Measurements from ENCODE around the gene CALHM5. TPM values are rescaled to one million over a fixed set of nuclear protein-coding genes. Genes with fewer than 3 reads are reported as not detected.

Gene CALHM5
- total RNA-seq, 1 experiment from 2014 or later, result 0.05 TPM

DNA sequence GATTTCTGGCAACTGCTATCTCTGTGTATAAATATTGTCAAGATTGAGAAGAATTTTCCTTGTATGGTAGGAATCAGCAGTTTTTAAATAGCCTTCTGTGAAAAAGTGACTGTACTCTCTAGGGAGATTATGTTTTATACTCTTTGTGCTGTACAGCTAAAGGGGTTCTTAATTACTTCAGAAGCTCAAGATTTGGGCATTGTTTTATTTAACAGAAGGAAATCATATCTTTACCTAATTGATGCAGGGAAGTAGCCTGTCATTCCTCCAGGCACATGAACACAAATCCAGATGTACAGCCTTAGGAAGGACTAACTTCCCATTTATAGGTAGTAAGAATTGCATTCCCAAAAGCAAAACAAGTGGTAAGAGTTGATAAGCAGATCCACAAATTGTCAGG, 1.3 kb downstream of the CALHM5 start:
- Histone ChIP-seq H3K9me2 (ENCODE audit: insufficient read depth) (no peaks in the 10 kb centered on the region), H3K4me2 (ENCODE audit: low read length) (no peak overlapping the region), H3K9me3 (ENCODE audit: control insufficient read depth in 1 of 2, insufficient read depth in 1 of 2, low read depth in 1 of 2, low read length in 2 of 2) (no peaks in the 10 kb centered on the region), H4K20me1 (ENCODE audit: insufficient read depth) (no peaks in the 10 kb centered on the region), H3K27ac (ENCODE audit: low read depth, low read length) (no peak overlapping the region), H3K4me1 (ENCODE audit: control insufficient read depth in 1 of 2, insufficient read depth in 2 of 2, low read length in 2 of 2) (peaks cover 0 to 9% of the 10 kb centered on the region in 2 experiments; a peak in 2 of 4 replicates), H3K4me3 (replicated peaks in 1 of 2; ENCODE audit: low read depth in 1 of 2, low read length in 2 of 2) (no peak overlapping the region), H3K79me2 (ENCODE audit: insufficient read depth, low read length) (no peaks in the 10 kb centered on the region), H2AFZ (ENCODE audit: low read depth, low read length, poor library complexity, severe bottlenecking) (peak overlapping the region; percentile 97), H3K9ac (ENCODE audit: low read length) (no peak overlapping the region), H3K27me3 (ENCODE audit: insufficient read depth, low read length) (no peaks in the 10 kb centered on the region), H3K36me3 (ENCODE audit: control insufficient read depth in 1 of 2, insufficient read depth in 2 of 2, low read length in 2 of 2) (no peaks in the 10 kb centered on the region)
- ATAC-seq (no peak), DNase-seq (ENCODE audit: low read depth, low spot score) (no peak)
- no peak for TF ChIP-seq SP1 (IDR thresholded peaks at IDR 0.05; ENCODE audit: low read depth)
- no peak for TF ChIP-seq POLR2AphosphoS5 (IDR thresholded peaks at IDR 0.05; ENCODE audit: low read depth, low read length)
- TF ChIP-seq, protein P1, sequence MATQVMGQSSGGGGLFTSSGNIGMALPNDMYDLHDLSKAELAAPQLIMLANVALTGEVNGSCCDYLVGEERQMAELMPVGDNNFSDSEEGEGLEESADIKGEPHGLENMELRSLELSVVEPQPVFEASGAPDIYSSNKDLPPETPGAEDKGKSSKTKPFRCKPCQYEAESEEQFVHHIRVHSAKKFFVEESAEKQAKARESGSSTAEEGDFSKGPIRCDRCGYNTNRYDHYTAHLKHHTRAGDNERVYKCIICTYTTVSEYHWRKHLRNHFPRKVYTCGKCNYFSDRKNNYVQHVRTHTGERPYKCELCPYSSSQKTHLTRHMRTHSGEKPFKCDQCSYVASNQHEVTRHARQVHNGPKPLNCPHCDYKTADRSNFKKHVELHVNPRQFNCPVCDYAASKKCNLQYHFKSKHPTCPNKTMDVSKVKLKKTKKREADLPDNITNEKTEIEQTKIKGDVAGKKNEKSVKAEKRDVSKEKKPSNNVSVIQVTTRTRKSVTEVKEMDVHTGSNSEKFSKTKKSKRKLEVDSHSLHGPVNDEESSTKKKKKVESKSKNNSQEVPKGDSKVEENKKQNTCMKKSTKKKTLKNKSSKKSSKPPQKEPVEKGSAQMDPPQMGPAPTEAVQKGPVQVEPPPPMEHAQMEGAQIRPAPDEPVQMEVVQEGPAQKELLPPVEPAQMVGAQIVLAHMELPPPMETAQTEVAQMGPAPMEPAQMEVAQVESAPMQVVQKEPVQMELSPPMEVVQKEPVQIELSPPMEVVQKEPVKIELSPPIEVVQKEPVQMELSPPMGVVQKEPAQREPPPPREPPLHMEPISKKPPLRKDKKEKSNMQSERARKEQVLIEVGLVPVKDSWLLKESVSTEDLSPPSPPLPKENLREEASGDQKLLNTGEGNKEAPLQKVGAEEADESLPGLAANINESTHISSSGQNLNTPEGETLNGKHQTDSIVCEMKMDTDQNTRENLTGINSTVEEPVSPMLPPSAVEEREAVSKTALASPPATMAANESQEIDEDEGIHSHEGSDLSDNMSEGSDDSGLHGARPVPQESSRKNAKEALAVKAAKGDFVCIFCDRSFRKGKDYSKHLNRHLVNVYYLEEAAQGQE (IDR thresholded peaks at IDR 0.05; ENCODE audit: low read depth), result no peak
- TF ChIP-seq, protein P2, sequence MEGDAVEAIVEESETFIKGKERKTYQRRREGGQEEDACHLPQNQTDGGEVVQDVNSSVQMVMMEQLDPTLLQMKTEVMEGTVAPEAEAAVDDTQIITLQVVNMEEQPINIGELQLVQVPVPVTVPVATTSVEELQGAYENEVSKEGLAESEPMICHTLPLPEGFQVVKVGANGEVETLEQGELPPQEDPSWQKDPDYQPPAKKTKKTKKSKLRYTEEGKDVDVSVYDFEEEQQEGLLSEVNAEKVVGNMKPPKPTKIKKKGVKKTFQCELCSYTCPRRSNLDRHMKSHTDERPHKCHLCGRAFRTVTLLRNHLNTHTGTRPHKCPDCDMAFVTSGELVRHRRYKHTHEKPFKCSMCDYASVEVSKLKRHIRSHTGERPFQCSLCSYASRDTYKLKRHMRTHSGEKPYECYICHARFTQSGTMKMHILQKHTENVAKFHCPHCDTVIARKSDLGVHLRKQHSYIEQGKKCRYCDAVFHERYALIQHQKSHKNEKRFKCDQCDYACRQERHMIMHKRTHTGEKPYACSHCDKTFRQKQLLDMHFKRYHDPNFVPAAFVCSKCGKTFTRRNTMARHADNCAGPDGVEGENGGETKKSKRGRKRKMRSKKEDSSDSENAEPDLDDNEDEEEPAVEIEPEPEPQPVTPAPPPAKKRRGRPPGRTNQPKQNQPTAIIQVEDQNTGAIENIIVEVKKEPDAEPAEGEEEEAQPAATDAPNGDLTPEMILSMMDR (IDR thresholded peaks at IDR 0.05 in 2 of 3, conservative IDR thresholded peaks at IDR 0.05 in 1 of 3; ENCODE audit: borderline replicate concordance in 1 of 3, insufficient read depth in 1 of 3, low read depth in 2 of 3, low read length in 2 of 3), result no peak
- no peak for TF ChIP-seq YY1 (IDR thresholded peaks at IDR 0.05; ENCODE audit: extremely low read depth, insufficient replicate concordance, low read depth, low read length)
- TF ChIP-seq EZH2 (IDR thresholded peaks at IDR 0.05), result no peak
- no peak for TF ChIP-seq ZFX (IDR thresholded peaks at IDR 0.05)
- TF ChIP-seq, protein P3, sequence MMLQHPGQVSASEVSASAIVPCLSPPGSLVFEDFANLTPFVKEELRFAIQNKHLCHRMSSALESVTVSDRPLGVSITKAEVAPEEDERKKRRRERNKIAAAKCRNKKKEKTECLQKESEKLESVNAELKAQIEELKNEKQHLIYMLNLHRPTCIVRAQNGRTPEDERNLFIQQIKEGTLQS (IDR thresholded peaks at IDR 0.05), result no peak
- TF ChIP-seq SRF (IDR thresholded peaks at IDR 0.05; ENCODE audit: low read depth), result no peak
- TF ChIP-seq ZNF274 (IDR thresholded peaks at IDR 0.05; ENCODE audit: low read depth, low read length), result no peak
- TF ChIP-seq SIN3A (IDR thresholded peaks at IDR 0.05; ENCODE audit: low read depth), result no peak
- no peak for TF ChIP-seq TCF7L2 (IDR thresholded peaks at IDR 0.05; ENCODE audit: borderline replicate concordance, extremely low read depth, insufficient read depth, insufficient read length)
- TF ChIP-seq, protein P4, sequence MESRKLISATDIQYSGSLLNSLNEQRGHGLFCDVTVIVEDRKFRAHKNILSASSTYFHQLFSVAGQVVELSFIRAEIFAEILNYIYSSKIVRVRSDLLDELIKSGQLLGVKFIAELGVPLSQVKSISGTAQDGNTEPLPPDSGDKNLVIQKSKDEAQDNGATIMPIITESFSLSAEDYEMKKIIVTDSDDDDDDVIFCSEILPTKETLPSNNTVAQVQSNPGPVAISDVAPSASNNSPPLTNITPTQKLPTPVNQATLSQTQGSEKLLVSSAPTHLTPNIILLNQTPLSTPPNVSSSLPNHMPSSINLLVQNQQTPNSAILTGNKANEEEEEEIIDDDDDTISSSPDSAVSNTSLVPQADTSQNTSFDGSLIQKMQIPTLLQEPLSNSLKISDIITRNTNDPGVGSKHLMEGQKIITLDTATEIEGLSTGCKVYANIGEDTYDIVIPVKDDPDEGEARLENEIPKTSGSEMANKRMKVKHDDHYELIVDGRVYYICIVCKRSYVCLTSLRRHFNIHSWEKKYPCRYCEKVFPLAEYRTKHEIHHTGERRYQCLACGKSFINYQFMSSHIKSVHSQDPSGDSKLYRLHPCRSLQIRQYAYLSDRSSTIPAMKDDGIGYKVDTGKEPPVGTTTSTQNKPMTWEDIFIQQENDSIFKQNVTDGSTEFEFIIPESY (IDR thresholded peaks at IDR 0.05; ENCODE audit: extremely low read depth, insufficient replicate concordance, low read length), result no peak
- ChIA-PET CTCF (interaction anchor here (1.5 to 2.3 kb wide), 2 partner anchors 20 to 225 kb away, joined by 3 to 15 read pairs; no protein-coding TSS in a partner anchor), POLR2A (no interaction called here), RAD21 (ENCODE audit: low non-redundant PET in 1 of 2, low total read pairs in 2 of 2, uncharacterized antibody in 2 of 2, unreplicated experiment in 2 of 2) (no interaction called here)
- BruUV-seq (replicated peaks), result no TSS peak
- intact Hi-C loops (cut with micrococcal nuclease), result loop anchor here (5.0 kb wide), 1 partner anchor 570 kb away; no protein-coding TSS in a partner anchor

Data from HCT116 (cell line).